ENCODE results near the gene INKA2. TPM values are rescaled to one million over a fixed set of nuclear protein-coding genes. Genes with fewer than 3 reads are reported as not detected.

INKA2 gene
- total and polyA plus RNA-seq, 2 experiments from 2014 or later, result 3.7 to 8.4 TPM

DNA sequence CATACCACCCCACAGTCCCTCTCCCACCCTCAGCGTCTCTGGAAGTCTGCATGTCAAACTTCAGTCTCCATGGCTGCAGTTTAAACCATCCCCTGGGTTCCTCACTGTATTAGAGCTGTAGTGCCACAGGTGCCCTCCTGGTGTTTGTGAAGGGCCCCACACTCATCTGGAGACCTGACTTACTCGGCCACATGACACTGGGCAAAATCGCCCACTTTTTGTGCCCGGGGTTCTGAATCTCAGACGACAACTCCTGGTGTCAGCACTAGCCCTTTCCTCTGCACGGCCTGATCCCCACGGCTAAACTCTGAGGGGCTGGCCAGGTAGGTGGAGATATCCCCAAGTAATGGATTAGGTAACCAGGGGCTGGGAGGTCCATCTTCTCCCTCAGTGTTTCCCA is 6.5 kb downstream of the INKA2 start:
- H3K36me3 ChIP-seq (ENCODE audit: insufficient read depth), result no peaks in the 10 kb centered on the region
- H4K20me1 ChIP-seq (replicated peaks; ENCODE audit: insufficient read depth), result peaks cover 23% of the 10 kb centered on the region
- H3K27ac Mint-ChIP-seq, result no peak overlapping the region; the same call in 1 of the 2 replicates
- no peak overlapping the region for H3K4me3 ChIP-seq
- no peak for DNase-seq (ENCODE audit: low spot score)
- no peak overlapping the region for H3K27ac ChIP-seq (ENCODE audit: low read depth)
- H2AFZ ChIP-seq, result no peak overlapping the region
- H3K27me3 Mint-ChIP-seq (ENCODE audit: insufficient read depth, low read depth, poor library complexity), result peaks cover 8% of the 10 kb centered on the region
- no peaks in the 10 kb centered on the region; the same call in 2 of the 3 replicates for H3K9me3 Mint-ChIP-seq
- peaks cover 49% of the 10 kb centered on the region for H3K79me2 ChIP-seq (replicated peaks; ENCODE audit: insufficient read depth)
- H3K9me2 ChIP-seq (ENCODE audit: insufficient read depth), result no peaks in the 10 kb centered on the region
- no peak overlapping the region for H3K4me3 Mint-ChIP-seq
- TF ChIP-seq EZH2 (IDR thresholded peaks at IDR 0.05; ENCODE audit: low read depth, unreplicated experiment) (no peak), ZNF331 (CRISPR knock-in tag; IDR thresholded peaks at IDR 0.05; ENCODE audit: low read depth) (no peak), ZNF114 (CRISPR knock-in tag; IDR thresholded peaks at IDR 0.05) (no peak), NANOG (IDR thresholded peaks at IDR 0.05; ENCODE audit: borderline replicate concordance) (no peak), POLR2AphosphoS5 (IDR thresholded peaks at IDR 0.05; ENCODE audit: low read depth) (no peak), EZH2phosphoT487 (IDR thresholded peaks at IDR 0.05; ENCODE audit: unreplicated experiment) (no peak), ZNF462 (CRISPR knock-in tag; IDR thresholded peaks at IDR 0.05) (no peak), STAT1 (IDR thresholded peaks at IDR 0.05; ENCODE audit: unreplicated experiment) (no peak), CREB1 (CRISPR knock-in tag; IDR thresholded peaks at IDR 0.05; ENCODE audit: low read depth) (no peak), CTCF (conservative IDR thresholded peaks at IDR 0.05; ENCODE audit: low read depth in 2 of 2) (no peak), REST (IDR thresholded peaks at IDR 0.05; ENCODE audit: unreplicated experiment) (no peak)
- TF ChIP-seq, protein P1, sequence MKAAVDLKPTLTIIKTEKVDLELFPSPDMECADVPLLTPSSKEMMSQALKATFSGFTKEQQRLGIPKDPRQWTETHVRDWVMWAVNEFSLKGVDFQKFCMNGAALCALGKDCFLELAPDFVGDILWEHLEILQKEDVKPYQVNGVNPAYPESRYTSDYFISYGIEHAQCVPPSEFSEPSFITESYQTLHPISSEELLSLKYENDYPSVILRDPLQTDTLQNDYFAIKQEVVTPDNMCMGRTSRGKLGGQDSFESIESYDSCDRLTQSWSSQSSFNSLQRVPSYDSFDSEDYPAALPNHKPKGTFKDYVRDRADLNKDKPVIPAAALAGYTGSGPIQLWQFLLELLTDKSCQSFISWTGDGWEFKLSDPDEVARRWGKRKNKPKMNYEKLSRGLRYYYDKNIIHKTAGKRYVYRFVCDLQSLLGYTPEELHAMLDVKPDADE (IDR thresholded peaks at IDR 0.05), result no peak
- no peak overlapping the region for H3K4me2 ChIP-seq
- peaks cover 25% of the 10 kb centered on the region for H3K4me1 Mint-ChIP-seq
- H3K27me3 ChIP-seq (ENCODE audit: insufficient read depth), result no peaks in the 10 kb centered on the region
- H3K36me3 Mint-ChIP-seq (ENCODE audit: low read depth), result peaks cover 4% of the 10 kb centered on the region; the same call in 2 of the 3 replicates
- no peak for ATAC-seq
- peaks cover 16% of the 10 kb centered on the region for H3F3A ChIP-seq (replicated peaks; ENCODE audit: low read depth)
- peaks cover 42% of the 10 kb centered on the region for H3K4me1 ChIP-seq (ENCODE audit: insufficient read depth)
